IPS-15b (cell line): ENCODE measurements around the gene DENND1A.

Source experiments
- H3K27me3 ChIP-seq: one replicate; pipeline ENCODE4 v1.6.1; 2013; ENCODE audit warnings: low read length; ENCODE audit not compliant: control insufficient read depth, insufficient read depth
- H3K36me3 ChIP-seq: one replicate; pipeline ENCODE4 v1.6.1; 2013; ENCODE audit warnings: low read length; ENCODE audit not compliant: control insufficient read depth, insufficient read depth
- H3K4me1 ChIP-seq: one replicate; pipeline ENCODE4 v1.6.1; 2013; ENCODE audit warnings: mild to moderate bottlenecking, low read length; ENCODE audit not compliant: control insufficient read depth, insufficient read depth
- H3K4me3 ChIP-seq: one replicate; pipeline ENCODE4 v1.5.1; 2013; ENCODE audit warnings: low read depth, low read length
- H3K9ac ChIP-seq: one replicate; pipeline ENCODE4 v1.6.1; 2013; ENCODE audit warnings: low read depth, mild to moderate bottlenecking, low read length
- H3K9me3 ChIP-seq: one replicate; pipeline ENCODE4 v1.6.1; 2013; ENCODE audit warnings: mild to moderate bottlenecking, low read length; ENCODE audit not compliant: control insufficient read depth, insufficient read depth

The DENND1A gene

GRCh38 chr9:123380852-123381705, 548.8 kb downstream of the DENND1A start:
- H3K4me3 ChIP-seq, result no peak overlapping the region
- H3K9ac ChIP-seq, result no peak overlapping the region
- peaks cover 7% of the 10 kb centered on the region for H3K36me3 ChIP-seq
- H3K27me3 ChIP-seq, result no peaks in the 10 kb centered on the region
- H3K4me1 ChIP-seq, result no peaks in the 10 kb centered on the region
- no peaks in the 10 kb centered on the region for H3K9me3 ChIP-seq

- Histone ChIP-seq H3K9ac (no peak overlapping the region), H3K36me3 (peaks cover 7% of the 10 kb centered on the region), H3K27me3 (no peaks in the 10 kb centered on the region), H3K4me3 (no peak overlapping the region), H3K9me3 (no peaks in the 10 kb centered on the region), H3K4me1 (peaks cover 2% of the 10 kb centered on the region)
Measured at GRCh38 chr9:123378956-123379660, 550.8 kb downstream of the DENND1A start.

GRCh38 chr9:123378025-123378424, 551.9 kb downstream of the DENND1A start:
- H3K36me3 ChIP-seq, result peaks cover 7% of the 10 kb centered on the region
- H3K27me3 ChIP-seq, result no peaks in the 10 kb centered on the region
- H3K4me1 ChIP-seq, result peaks cover 2% of the 10 kb centered on the region
- H3K9me3 ChIP-seq, result no peaks in the 10 kb centered on the region
- no peak overlapping the region for H3K9ac ChIP-seq
- H3K4me3 ChIP-seq, result no peak overlapping the region

- no peaks in the 10 kb centered on the region for H3K9me3 ChIP-seq
- H3K27me3 ChIP-seq, result no peaks in the 10 kb centered on the region
- H3K36me3 ChIP-seq, result peaks cover 10% of the 10 kb centered on the region
- no peak overlapping the region for H3K4me3 ChIP-seq
- H3K9ac ChIP-seq, result no peak overlapping the region
- peaks cover 2% of the 10 kb centered on the region for H3K4me1 ChIP-seq
Measured at GRCh38 chr9:123377211-123377971, 552.5 kb downstream of the DENND1A start.

- Histone ChIP-seq H3K36me3 (peaks cover 10% of the 10 kb centered on the region), H3K9me3 (no peaks in the 10 kb centered on the region), H3K27me3 (no peaks in the 10 kb centered on the region), H3K4me1 (peaks cover 2% of the 10 kb centered on the region), H3K4me3 (no peak overlapping the region), H3K9ac (no peak overlapping the region)
Measured at GRCh38 chr9:123376218-123377071, 553.5 kb downstream of the DENND1A start.

GRCh38 chr9:123375469-123376132, 554.3 kb downstream of the DENND1A start:
- H3K4me1 ChIP-seq, result peaks cover 2% of the 10 kb centered on the region
- no peak overlapping the region for H3K9ac ChIP-seq
- peaks cover 11% of the 10 kb centered on the region for H3K36me3 ChIP-seq
- no peak overlapping the region for H3K4me3 ChIP-seq
- H3K9me3 ChIP-seq, result no peaks in the 10 kb centered on the region
- no peaks in the 10 kb centered on the region for H3K27me3 ChIP-seq

GRCh38 chr9:123373946-123374345, 556.0 kb downstream of the DENND1A start:
- Histone ChIP-seq H3K4me1 (peaks cover 2% of the 10 kb centered on the region), H3K36me3 (peaks cover 15% of the 10 kb centered on the region), H3K27me3 (no peaks in the 10 kb centered on the region), H3K9me3 (no peaks in the 10 kb centered on the region), H3K4me3 (no peak overlapping the region), H3K9ac (no peak overlapping the region)

- Histone ChIP-seq H3K4me1 (peaks cover 2% of the 10 kb centered on the region), H3K36me3 (peaks cover 15% of the 10 kb centered on the region), H3K27me3 (no peaks in the 10 kb centered on the region), H3K4me3 (no peak overlapping the region), H3K9ac (no peak overlapping the region), H3K9me3 (no peaks in the 10 kb centered on the region)
Measured at GRCh38 chr9:123373447-123373923, 556.4 kb downstream of the DENND1A start.

GRCh38 chr9:123372766-123373446, 557.0 kb downstream of the DENND1A start:
- H3K36me3 ChIP-seq, result peaks cover 11% of the 10 kb centered on the region

GRCh38 chr9:123371805-123372590, 557.9 kb downstream of the DENND1A start:
- Histone ChIP-seq H3K36me3 (peaks cover 11% of the 10 kb centered on the region), H3K4me3 (no peak overlapping the region), H3K4me1 (peaks cover 2% of the 10 kb centered on the region), H3K9me3 (no peaks in the 10 kb centered on the region), H3K27me3 (no peaks in the 10 kb centered on the region), H3K9ac (no peak overlapping the region)

More at GRCh38 chr9:123372766-123373446, 557.0 kb downstream of the DENND1A start:
- Histone ChIP-seq H3K4me1 (peaks cover 2% of the 10 kb centered on the region), H3K4me3 (no peak overlapping the region), H3K9ac (no peak overlapping the region), H3K27me3 (no peaks in the 10 kb centered on the region), H3K9me3 (no peaks in the 10 kb centered on the region)
